ENCODE measurements around the gene TMEM248. TPM values are rescaled to one million over a fixed set of nuclear protein-coding genes. Genes with fewer than 3 reads are reported as not detected.
"Not testable (repeated sequence)": the region's sequence is repeated elsewhere in the genome, so short reads cannot be mapped to it uniquely, and the experiment has no call there.

Gene TMEM248
- total RNA-seq, 1 donor from 2014 or later = 83.6 TPM

GRCh38 chr7:66996444-66997191 is 75.6 kb downstream of the TMEM248 start, which contains the start of gene TYW1:
Gene TYW1 (plus strand): TSS chr7:66996833. CDS start chr7:66996979, 146 bp downstream.
- not testable (repeated sequence) for H3K9me3 Mint-ChIP-seq; H3K27me3 Mint-ChIP-seq (ENCODE audit: insufficient read depth)
- Mint-ChIP-seq H3K4me3 (peak within 1 kb of the TSS; percentile 100), H3K36me3 (ENCODE audit: low read depth) (peaks cover 26% of the 10 kb centered on the region), H3K4me1 (ENCODE audit: low read depth) (peaks cover 30% of the 10 kb centered on the region), H3K27ac (peak within 1 kb of the TSS; percentile 100)
- intact Hi-C loops (cut with micrococcal nuclease) = loop anchor here (1.0 to 10.0 kb wide), 8 partner anchors 152 to 1992 kb away; partner anchors contain the start of genes CRCP, ERV3-1, GUSB and KCTD7
- peak; percentile 98 for DNase-seq (ENCODE audit: low spot score)

GRCh38 chr7:67000601-67001258 is 79.7 kb downstream of the TMEM248 start:
- H3K27me3 Mint-ChIP-seq (ENCODE audit: insufficient read depth); H3K27ac Mint-ChIP-seq; H3K9me3 Mint-ChIP-seq; H3K4me3 Mint-ChIP-seq; intact Hi-C loops (cut with micrococcal nuclease); DNase-seq (ENCODE audit: low spot score): not testable (repeated sequence)
- peaks cover 19% of the 10 kb centered on the region for H3K36me3 Mint-ChIP-seq (ENCODE audit: low read depth)
- peaks cover 10% of the 10 kb centered on the region for H3K4me1 Mint-ChIP-seq (ENCODE audit: low read depth)

- intact Hi-C loops (cut with micrococcal nuclease); DNase-seq (ENCODE audit: low spot score); H3K27me3 Mint-ChIP-seq (ENCODE audit: insufficient read depth); H3K4me1 Mint-ChIP-seq (ENCODE audit: low read depth); H3K27ac Mint-ChIP-seq; H3K4me3 Mint-ChIP-seq; H3K9me3 Mint-ChIP-seq: not testable (repeated sequence)
- peaks cover 37% of the 10 kb centered on the region for H3K36me3 Mint-ChIP-seq (ENCODE audit: low read depth)
Observed at GRCh38 chr7:67004145-67004544, 83.1 kb downstream of the TMEM248 start.

- Mint-ChIP-seq H3K4me3 (no peak overlapping the region), H3K4me1 (ENCODE audit: low read depth) (no peaks in the 10 kb centered on the region), H3K27ac (no peak overlapping the region), H3K27me3 (ENCODE audit: insufficient read depth) (no peaks in the 10 kb centered on the region), H3K9me3 (no peaks in the 10 kb centered on the region), H3K36me3 (ENCODE audit: low read depth) (peaks cover 33% of the 10 kb centered on the region)
- no peak for DNase-seq (ENCODE audit: low spot score)
- intact Hi-C loops (cut with micrococcal nuclease) = no loop called here
Observed at GRCh38 chr7:67006965-67007364, 85.9 kb downstream of the TMEM248 start.

Other genes with a start within 250 kb of the TMEM248 start
- gene RABGEF1, start 180.5 kb upstream of the TMEM248 start, total RNA-seq = 26.7 and 27.8 TPM in 2 replicates
- gene SBDS, start 74.4 kb downstream of the TMEM248 start, total RNA-seq = 68.5 and 69.3 TPM in 2 replicates
- 21.4 and 22.4 TPM in 2 replicates for gene TYW1, start 75.6 kb downstream of the TMEM248 start, total RNA-seq